NCI-H2227 (cell line): ENCODE results near the gene ZNF678.
"Not testable (repeated sequence)": the region's sequence is repeated elsewhere in the genome, so short reads cannot be mapped to it uniquely, and the experiment has no call there.

ENCODE experiments used
- DNase-seq: peaks from one replicate; lab custom pipeline; 2025; ENCODE audit not compliant: unreplicated experiment; lab: John Stamatoyannopoulos, UW

Gene ZNF678

DNA sequence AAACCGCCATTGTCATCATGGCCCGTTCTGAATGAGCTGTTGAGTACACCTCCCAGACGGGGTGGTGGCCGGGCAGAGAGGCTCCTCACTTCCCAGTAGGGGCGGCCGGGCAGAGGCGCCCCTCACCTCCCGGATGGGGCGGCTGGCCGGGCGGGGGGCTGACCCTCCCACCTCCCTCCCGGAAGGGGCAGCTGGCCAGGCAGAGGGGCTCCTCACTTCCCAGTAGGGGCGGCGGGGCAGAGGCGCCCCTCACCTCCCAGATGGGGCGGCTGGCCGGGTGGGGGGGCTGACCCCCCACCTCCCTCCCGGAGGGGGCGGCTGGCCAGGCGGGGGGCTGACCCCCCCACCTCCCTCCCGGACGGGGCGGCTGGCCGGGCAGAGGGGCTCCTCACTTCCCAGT is 147.1 kb downstream of the ZNF678 start:
- DNase-seq = not testable (repeated sequence)

DNA sequence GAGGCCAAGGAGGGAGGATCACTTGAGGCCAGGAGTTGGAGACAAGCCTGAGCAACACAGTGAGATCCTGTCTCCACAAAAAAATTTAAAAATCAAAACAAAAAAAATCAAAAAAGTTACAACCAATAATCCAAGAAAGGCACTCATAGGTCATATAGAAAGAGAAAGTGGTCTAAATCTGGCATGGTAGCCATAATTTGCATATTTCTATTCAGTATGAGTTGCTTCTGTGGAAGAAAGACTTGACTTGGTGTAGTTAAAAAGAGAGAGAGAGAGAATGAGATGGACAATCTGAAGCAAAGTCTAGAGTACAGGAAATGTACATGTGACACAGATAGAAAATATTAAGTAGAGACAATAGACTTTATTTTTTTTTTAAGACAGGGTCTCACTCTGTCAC is 149.3 kb downstream of the ZNF678 start:
- no peak for DNase-seq

DNA sequence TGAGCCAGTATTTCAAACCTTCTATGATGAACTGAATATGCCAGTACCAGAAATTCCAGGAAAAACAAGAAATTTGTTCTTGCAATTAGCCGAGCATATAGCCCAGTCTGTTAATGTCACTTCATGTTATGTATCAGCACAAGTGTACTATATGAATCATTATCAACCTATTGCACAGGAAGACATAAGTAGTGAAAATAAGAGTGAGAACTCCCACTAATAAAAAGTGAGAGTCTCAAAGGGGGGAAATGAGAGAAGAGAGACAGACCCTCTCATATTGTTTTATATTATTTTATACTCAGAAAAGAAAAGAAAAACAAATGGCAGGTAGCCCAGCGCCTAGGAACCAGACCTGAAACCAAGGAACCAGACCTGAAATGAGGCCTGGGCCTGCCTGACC is 155.6 kb downstream of the ZNF678 start:
- DNase-seq = no peak

DNA sequence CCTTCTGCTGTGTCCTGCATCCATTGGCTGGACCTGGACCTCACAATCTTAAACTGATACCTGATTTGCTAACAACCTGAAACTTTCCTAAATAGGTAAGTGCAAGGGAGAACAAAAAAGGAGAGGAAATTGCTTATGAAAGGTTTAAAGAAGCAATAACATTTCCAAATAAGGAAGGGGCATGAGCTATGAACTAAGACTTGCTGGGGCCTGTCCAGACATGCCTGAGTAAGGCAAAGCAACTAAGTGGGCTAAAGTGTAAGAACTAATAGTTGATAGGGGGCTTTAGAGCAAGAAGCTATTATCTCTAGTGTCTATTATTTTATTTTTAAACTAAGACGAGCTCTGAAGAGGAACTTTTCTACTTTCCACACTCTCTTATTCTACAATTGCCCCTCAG is 160.1 kb downstream of the ZNF678 start:
- DNase-seq = no peak

DNA sequence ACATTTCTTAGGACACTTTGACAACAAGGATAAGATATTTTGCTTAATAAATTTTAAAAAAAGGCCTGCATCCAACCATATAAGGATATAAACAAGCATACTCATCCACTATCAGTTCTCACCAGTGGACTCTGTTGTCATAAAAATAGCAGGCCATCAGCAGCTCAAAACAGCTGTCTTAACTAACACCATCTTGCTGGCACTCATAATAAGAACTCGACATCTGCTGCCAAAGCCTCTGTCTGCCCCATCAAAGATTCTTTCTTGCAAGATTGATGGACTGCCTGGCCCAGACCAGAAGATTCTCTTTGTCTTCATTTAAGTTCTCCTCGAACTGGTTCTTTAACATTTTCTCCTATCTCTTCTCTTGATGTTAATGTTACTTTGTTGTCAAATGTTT is 161.7 kb downstream of the ZNF678 start:
- DNase-seq = no peak

DNA sequence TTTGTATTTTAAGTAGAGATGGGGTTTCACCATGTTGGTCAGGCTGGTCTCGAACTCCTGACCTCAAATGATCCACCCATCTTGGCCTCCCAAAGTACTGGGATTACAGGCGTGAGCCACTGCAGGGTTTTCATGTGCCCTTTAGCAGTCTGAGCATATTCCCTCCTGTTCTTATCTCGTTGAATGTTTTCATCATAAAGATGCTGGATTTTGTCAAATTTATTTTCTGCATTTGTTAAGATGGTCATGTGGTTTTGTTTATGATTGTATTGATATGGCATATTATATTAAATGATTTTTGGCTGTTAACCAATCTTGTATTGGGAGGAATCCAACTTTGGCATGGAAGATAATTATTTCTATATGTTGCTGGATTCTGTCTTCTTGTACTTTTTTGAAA is 163.0 kb downstream of the ZNF678 start:
- DNase-seq = no peak
